HG03439 (cell line): Measurements from ENCODE around the gene SPG7.
A peak's percentile ranks its signal among the peaks of the same experiment; 100 is the strongest.
"Not testable (repeated sequence)": the region's sequence is repeated elsewhere in the genome, so short reads cannot be mapped to it uniquely, and the experiment has no call there.

Experiments
- ATAC-seq: cut with Tn5 transposase; IDR thresholded peaks from one replicate; pipeline ENCODE4 v1.9.1; 2021; ENCODE audit warnings: mild to moderate bottlenecking, moderate library complexity; ENCODE audit not compliant: unreplicated experiment

The SPG7 gene

GRCh38 chr16:89507834-89508590, at the start of gene SPG7:
TSS of gene SPG7 (plus strand) at chr16:89508403. CDS start at chr16:89508418, 15 bp downstream.
- peak; percentile 78 for ATAC-seq

DNA sequence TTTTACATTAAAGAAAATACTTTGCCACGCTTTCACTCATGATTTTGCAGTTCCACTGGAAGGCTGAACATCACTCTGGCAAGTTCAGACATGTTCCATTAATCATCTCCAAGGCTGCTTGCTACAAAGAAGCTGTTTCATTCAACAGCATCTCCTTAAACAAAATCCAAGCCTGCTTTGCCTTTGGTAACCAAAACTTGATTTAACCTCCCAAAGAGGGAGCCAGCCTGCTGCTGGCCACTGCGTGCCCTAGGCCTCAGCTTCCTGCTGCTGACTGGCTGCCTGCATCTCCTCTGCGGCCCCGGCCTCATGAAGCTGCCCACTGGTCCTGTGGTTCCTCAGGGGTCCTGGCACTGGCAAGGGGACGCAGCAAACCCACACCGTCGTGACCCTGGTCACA, 49.7 kb upstream of the SPG7 start:
- no peak for ATAC-seq

DNA sequence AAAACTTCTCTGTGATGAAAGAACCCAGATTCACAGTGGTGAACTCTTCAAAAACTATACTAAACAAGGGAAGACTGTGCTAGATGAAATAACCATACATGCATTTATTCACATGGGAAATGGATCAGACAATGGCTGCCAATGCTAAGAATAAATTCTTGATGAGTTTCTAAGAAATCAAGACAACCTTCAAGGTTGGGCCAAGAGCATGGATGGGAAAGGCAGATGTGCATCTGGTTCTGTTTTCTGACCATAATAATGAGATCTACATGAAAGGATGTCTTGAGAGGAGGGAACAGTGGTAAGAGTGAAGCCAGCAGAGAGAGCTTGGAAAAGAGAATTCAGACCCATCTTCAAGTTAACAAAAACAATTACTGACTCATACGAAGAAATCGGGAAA, 49.2 kb upstream of the SPG7 start:
- no peak for ATAC-seq

DNA sequence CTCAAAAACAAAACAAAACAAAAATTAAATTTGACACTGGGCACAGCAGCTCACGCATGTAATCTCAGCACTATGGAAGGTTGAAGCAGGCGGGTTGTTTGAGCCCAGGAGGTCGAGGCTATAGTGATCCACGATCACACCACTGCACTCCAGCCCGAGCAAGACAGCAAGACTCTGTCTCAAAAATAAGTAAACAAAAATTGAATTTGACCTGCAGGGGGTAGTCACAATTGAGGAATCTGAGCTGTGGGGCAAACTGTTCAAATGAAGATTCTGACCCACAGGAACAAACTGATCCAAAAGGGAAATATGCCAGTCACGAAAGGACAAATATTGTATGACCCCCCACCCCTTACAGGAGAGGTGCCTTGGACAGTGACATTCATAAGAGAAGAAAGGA, 47.6 kb upstream of the SPG7 start:
- ATAC-seq, result no peak

- not testable (repeated sequence) for ATAC-seq
These were observed 46.3 kb upstream of the SPG7 start for GRCh38 chr16:89461890-89462289.

DNA sequence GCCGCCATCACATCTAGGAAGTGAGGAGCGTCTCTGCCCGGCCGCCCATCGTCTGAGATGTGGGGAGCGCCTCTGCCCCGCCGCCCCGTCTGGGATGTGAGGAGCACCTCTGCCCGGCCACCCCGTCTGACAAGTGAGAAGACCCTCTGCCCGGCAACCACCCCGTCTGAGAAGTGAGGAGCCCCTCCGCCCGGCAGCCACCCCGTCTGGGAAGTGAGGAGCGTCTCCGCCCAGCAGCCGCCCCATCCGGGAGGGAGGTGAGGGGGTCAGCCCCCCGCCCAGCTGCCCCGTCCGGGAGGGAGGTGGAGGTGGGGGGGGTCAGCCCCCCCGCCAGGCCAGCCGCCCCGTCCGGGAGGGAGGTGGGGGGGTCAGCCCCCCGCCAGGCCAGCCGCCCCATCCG, 45.6 kb upstream of the SPG7 start:
- not testable (repeated sequence) for ATAC-seq

- ATAC-seq, result not testable (repeated sequence)
These were observed 44.9 kb upstream of the SPG7 start for GRCh38 chr16:89463312-89463711.

DNA sequence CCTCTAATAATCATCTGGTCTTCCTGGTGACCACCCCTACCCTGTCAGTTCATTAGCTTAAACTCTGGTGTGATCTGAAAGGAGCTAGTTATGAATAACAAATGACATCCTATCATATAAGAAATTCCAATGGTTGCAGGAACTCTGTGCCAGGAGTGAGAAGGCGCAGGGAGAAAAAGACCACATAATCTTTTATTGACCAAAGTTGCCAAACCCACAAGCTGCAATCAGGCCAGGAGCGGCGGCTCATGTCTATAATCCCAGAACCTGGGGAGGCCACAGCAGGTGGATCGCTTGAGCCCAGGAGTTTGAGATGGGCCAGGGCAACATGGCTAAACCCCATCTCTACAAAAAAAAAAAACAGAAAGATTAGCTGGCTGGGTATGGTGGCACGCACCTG, 41.3 kb upstream of the SPG7 start:
- ATAC-seq, result no peak

GRCh38 chr16:89467382-89467781, 40.8 kb upstream of the SPG7 start:
- no peak for ATAC-seq

GRCh38 chr16:89472711-89473075, 35.5 kb upstream of the SPG7 start:
- no peak for ATAC-seq

- ATAC-seq, result no peak
These were observed 35.0 kb upstream of the SPG7 start for GRCh38 chr16:89473136-89473712.

GRCh38 chr16:89473791-89474414, 34.3 kb upstream of the SPG7 start:
- ATAC-seq, result no peak

- ATAC-seq, result no peak
These were observed 33.1 kb upstream of the SPG7 start for GRCh38 chr16:89475144-89475543.

- no peak for ATAC-seq
These were observed 31.8 kb upstream of the SPG7 start for GRCh38 chr16:89476379-89476778.

- no peak for ATAC-seq
These were observed 31.4 kb upstream of the SPG7 start for GRCh38 chr16:89476811-89477261.

DNA sequence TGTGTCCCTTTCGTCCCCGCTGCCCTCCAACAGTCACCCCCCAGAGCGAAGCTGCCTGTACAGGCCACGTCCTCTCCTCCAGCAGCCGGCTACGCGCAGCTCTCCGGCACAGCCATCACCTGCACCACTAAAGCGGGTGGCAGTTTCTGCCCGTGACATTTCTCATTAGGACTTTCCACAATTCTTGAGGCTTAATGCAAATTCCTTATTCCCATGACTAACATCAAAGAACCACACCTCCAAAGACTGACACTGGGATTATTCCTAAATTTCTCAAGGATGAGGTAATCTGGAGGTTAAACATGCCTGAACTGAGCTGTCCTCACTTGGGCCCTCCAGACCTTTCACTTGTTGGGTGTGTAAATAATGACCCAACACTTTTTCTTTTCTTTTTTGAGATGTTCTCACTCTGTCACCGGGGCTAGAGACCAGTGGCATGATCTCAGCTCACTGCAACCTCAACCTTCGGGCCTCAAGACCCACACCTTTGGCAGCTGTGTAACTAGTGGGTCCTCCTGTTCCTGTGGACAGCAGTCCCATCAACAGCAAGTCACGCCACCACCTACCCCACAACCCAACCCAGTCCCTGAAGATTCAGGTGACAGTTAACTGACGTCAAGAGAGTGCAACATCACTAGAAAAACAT, 29.5 kb upstream of the SPG7 start:
- ATAC-seq, result no peak

DNA sequence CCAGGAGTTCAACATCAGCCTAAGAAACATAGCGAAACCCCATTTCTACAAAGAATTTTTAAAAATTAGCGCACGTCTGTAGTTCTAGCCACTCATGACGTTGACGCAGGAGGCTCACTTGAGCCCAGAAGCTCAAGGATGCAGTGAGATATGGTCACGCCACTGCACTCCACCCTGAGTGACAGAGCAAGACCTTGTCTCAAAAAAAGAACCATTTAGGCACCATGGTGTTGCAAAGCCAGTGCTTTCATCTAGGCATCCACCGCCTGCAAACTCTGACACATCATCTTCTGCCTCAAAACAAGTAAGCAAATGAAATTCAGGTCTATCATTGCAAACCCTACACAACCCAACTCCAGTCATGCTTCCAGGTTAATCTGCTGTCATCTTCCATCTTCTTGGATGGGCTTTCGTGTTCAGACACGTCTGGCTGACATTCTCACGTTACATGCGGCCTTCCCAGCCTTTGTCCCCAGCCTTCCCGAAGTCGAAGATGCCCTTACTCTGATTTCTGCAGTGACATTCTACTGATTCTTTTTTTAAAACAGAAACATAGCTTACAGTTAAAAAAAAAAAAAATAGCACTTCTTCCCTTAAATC, 26.7 kb upstream of the SPG7 start:
- ATAC-seq, result no peak

- no peak for ATAC-seq
These were observed 25.9 kb upstream of the SPG7 start for GRCh38 chr16:89482150-89482816.

DNA sequence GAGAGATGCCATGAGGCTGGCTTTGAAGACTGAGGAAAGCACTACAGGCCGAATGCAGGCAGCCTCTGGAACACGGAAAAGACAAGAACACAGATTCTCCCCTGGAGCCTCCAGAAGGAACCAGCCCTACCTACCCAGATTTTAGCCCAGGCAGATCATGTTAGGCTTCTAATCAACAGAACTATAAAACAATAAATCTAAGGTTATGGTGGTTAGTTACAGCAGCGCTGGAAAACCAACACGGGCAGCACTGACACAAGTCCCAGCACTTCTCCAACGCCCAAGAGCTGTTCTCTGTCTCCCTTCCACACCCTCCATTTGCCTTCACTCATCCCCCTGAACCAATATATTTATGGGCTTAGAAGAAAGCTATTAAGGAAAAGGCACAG, 25.4 kb upstream of the SPG7 start:
- no peak for ATAC-seq

DNA sequence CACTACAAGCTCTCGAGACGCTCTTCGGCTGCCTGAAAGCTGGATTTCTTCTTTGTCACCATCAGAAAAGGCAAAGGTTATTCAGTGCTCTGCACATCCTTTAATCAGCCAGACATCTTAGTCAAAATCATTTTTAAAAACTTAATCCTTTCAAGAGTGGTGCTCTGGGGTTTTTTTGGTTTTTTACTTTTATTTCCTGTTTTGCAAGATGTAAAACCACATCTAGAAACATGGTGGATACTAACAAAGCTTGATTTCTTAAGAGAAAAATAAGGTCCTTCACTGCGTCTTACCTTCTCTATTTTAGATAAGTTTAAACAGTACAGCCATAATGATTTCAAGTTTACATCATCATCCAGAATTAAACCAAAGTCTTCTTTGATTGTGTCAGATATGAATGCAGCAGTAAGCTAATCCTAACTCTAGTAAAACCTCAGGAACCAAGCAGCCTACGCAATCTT, 24.1 kb upstream of the SPG7 start:
- ATAC-seq, result no peak
